Uterus (tissue), 2 donors: ENCODE results near the gene SLC6A6.

Experiments used
- CTCF ChIP-seq, 4 experiments: fragments of 200-600 bp in 2 of 4; fragments of 450-650 bp in 2 of 4; sonication (generic) in 2 of 4; IDR thresholded peaks; one replicate each; pipeline ENCODE4 v1.5.1; 2016 to 2019; ENCODE audit warnings: antibody characterized with exemption in 4 of 4, mild to moderate bottlenecking in 2 of 4, moderate library complexity in 1 of 4
- POLR2A ChIP-seq, 2 donors: fragments of 450-650 bp; IDR thresholded peaks; one replicate each; pipeline ENCODE4 v1.6.1; 2016; ENCODE audit warnings: antibody characterized with exemption in 2 of 2, mild to moderate bottlenecking in 1 of 2, moderate library complexity in 1 of 2

DNA sequence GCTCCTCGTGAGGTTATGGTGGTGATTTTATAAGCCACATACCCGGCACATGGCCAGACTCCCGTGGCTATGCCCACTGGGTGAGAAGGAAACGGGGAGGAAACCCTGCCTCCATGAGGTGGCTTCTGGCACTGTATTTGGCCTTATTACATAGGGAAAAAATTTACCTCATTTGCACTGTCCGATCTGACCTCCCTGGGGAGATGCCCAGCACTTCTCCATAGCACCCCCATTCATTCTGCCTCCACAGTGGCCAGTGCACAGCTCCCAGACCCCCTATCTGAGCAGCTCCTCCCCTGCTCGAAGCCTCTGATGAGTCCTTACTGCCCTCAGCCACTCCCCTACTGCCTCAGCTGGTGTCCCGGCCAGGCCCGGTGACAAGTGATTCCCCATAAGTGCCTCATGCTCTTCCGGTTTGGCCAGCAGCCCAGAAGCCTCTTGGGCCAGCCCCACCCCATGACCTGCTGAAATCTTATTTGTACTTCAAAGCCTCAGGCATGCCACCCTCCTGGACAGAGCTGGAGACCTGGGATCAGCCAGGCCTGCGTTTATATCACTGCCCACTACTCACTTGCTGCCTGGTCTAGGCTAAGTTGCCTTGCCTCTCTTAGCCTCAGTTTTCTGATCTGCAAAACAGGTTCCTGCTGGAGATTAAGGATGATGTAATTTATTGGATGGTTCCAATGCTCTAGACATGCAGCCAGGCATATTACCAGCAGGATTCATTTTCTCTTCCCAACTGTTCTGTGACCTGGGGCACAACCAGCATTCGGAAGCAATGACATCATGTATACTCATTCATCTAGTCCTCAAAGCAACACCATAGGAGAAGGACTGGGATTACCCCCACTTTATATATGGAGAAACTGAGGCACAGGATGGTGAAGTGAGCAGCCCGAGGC is 30.6 kb upstream of the SLC6A6 start:
- no peak for TF ChIP-seq POLR2A (IDR thresholded peaks at IDR 0.05)
- TF ChIP-seq CTCF (IDR thresholded peaks at IDR 0.05) = no peak
